ENCODE results near the gene IL17B. TPM values are rescaled to one million over a fixed set of nuclear protein-coding genes. Genes with fewer than 3 reads are reported as not detected.
"Not testable (repeated sequence)": the region's sequence is repeated elsewhere in the genome, so short reads cannot be mapped to it uniquely, and the experiment has no call there.

The IL17B gene
- total and polyA plus RNA-seq, 2 of the 8 experiments (the other 6 are each of a cell fraction or from before 2014, with no cell fraction given), result 0.18 TPM; not detected in 1

DNA sequence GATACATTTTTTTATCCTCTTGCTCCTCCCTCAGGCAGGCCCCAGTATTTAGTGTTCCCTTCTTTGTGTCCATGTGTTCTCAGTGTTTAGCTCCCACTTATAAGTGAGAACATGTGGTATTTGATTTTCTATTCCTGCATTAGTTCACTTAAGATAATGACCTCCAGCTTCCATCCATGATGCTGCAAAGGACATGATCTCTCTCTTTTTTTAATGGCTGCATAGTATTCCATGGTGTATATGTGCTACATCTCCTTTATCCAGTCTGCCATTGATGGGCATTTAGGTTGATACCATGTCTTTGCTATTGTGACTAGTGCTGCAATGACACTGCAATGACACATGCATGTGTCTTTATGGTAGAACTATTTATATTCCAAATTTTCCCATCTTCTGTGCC, 15.9 kb upstream of the IL17B start:
- POLR2A ChIA-PET (ENCODE audit: partially characterized antibody), result interaction anchor here (0.6 kb wide), 1 partner anchor 1531 kb away, joined by 3 read pairs; no protein-coding TSS in a partner anchor
- not testable (repeated sequence) for H2BK120ac ChIP-seq (replicated peaks; ENCODE audit: low read depth, low read length); H3K79me1 ChIP-seq (ENCODE audit: low read depth, low read length)

More for the DNA sequence above, 15.9 kb upstream of the IL17B start:
- not testable (repeated sequence) for H3K4me1 ChIP-seq (replicated peaks in 1 of 4; ENCODE audit: control insufficient read depth in 3 of 4, insufficient read depth in 4 of 4, low read length in 3 of 4); H2BK5ac ChIP-seq (ENCODE audit: low read depth, low read length); H2BK15ac ChIP-seq (ENCODE audit: low read length); H3K36me3 ChIP-seq (ENCODE audit: control insufficient read depth in 2 of 4, insufficient read depth in 4 of 4, low read length in 3 of 4); H3K23me2 ChIP-seq (ENCODE audit: low read depth, low read length); H4K5ac ChIP-seq (ENCODE audit: insufficient read length, low read depth, low read length); FAIRE-seq; H4K8ac ChIP-seq (ENCODE audit: extremely low read depth, insufficient read depth, low read length); H4K20me1 ChIP-seq (replicated peaks in 1 of 2; ENCODE audit: control insufficient read depth in 1 of 2, insufficient read depth in 2 of 2, low read length in 2 of 2); H3K79me2 ChIP-seq (ENCODE audit: control insufficient read depth in 1 of 2, insufficient read depth in 2 of 2, low read length in 2 of 2); H3K9me3 ChIP-seq (ENCODE audit: insufficient read depth in 2 of 2, low read depth in 1 of 2, low read length in 1 of 2); H3K18ac ChIP-seq (ENCODE audit: extremely low read depth, low read length); H3K27me3 ChIP-seq (replicated peaks in 1 of 4; ENCODE audit: control insufficient read depth in 3 of 4, extremely low read depth in 1 of 4, insufficient read depth in 3 of 4, low read length in 3 of 4); H4K91ac ChIP-seq (replicated peaks; ENCODE audit: insufficient read length, low read length); DNase-seq (ENCODE audit: low read depth in 1 of 2, low spot score in 2 of 2); H3K56ac ChIP-seq (replicated peaks; ENCODE audit: insufficient read length, low read depth, low read length); H2AFZ ChIP-seq (ENCODE audit: low read length); H3K4me3 ChIP-seq (ENCODE audit: extremely low read depth in 1 of 4, insufficient read depth in 2 of 4, low read depth in 3 of 4, low read length in 4 of 4); H2BK12ac ChIP-seq (ENCODE audit: low read depth, low read length); H3K27ac ChIP-seq (ENCODE audit: low read depth, low read length); H3K14ac ChIP-seq (ENCODE audit: insufficient read length); H3K9ac ChIP-seq (replicated peaks in 1 of 4; ENCODE audit: extremely low read depth in 1 of 4, low read depth in 3 of 4, low read length in 3 of 4); H2BK20ac ChIP-seq (ENCODE audit: low read length); H2AK5ac ChIP-seq (ENCODE audit: low read depth, low read length); H3K4me2 ChIP-seq (ENCODE audit: insufficient read depth in 1 of 2, low read depth in 2 of 2, low read length in 2 of 2); H3K23ac ChIP-seq (ENCODE audit: insufficient read length); H3K4ac ChIP-seq (replicated peaks; ENCODE audit: insufficient read length, low read depth, low read length)
- CTCF ChIA-PET (ENCODE audit: partially characterized antibody), result interaction anchor here (1.6 to 46.1 kb wide), 3 partner anchors 9 to 43 kb away, joined by 3 to 1310 read pairs (median 8); no protein-coding TSS in a partner anchor

Measured in H1 (cell line).